T-helper 1 cell (primary cell): ENCODE measurements around the gene CMTR1.
"Not testable (repeated sequence)": the region's sequence is repeated elsewhere in the genome, so short reads cannot be mapped to it uniquely, and the experiment has no call there.

Experiments used
- DNase-seq, 5 donors: peaks; one replicate each; pipeline ENCODE4 v3.0.0-alpha.2; 2012 to 2020

The CMTR1 gene

DNA sequence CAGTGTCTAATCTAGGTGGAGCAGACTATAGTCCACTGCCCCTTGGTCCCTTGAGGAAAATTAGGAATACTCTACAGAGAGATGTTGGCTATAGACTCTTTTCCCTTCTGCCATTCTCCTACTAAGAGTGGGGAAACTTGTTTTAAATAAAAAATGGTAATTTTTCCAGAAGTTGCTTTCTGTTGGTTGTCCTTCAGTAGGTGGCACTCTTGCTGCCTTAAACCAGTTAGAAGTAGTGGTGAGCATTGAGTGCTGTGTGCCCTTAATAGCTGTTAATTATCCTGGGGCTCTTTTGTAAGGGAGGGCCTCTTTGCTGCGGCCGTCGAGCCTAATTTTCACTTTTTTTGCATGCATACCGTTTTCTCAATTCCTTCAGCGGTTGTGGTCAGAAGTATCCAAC lies 2.8 kb downstream of the CMTR1 start:
- no peak for DNase-seq

DNA sequence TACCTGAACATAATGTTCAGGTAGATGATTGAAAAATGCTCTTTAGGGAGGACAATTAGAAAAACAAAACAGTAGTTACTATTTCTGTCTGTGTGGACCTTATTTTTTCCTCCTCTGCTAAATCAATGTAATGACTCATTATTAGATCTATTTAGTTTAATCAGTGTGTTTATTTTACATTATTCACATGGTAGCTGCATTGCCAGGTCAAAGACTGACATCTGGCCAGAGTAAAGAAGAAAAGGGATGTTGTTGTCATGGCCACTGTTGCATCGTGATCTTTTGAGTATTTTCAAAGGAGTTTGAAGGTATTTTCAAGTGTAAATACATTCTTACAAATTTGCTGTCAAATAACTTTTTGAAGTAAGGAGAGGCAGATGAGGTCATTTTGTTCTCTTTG lies 5.9 kb downstream of the CMTR1 start:
- DNase-seq: no peak

DNA sequence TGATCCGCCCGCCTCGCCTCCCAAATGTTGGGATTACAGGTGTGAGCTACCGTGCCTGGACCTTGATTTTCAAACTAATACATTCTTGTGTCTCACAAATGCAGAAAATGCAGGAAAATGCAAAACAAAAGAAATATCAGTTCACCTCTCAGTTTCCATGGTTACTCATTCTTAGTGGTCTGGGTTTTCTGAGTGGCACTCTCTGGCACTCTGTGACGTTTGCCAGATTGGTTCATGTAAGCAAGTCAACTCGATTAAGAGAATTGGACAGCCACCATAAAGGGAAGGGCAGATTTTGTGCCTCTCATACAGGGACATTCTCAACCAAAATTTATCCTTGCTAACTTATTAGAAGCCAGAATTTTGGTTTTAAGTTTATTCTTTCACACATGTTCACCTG lies 8.6 kb downstream of the CMTR1 start:
- no peak for DNase-seq

GRCh38 chr6:37442416-37443215 lies 9.6 kb downstream of the CMTR1 start:
- DNase-seq: no peak

- not testable (repeated sequence) for DNase-seq
Measured at GRCh38 chr6:37443216-37443542, 10.2 kb downstream of the CMTR1 start.

DNA sequence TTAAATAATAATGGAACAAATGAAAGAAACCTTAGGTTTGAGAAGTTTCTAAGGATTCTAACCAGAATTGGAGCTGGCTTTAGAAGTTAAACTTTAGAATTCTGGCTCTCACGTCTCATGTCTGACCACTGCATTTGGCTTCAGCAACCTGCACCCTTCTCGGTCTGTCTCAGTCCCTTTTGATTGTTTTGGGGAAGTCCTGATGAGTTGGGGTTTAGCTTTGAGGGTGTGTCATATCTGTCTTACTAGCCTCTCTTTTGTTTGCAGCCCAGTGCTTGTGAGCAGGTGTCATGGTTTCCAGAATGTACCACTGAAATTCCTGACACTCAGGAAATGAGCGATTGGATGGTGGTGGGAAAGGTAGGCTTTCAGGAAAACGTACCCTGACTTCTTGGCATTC lies 17.0 kb downstream of the CMTR1 start:
- DNase-seq: no peak

- DNase-seq: no peak
Measured at GRCh38 chr6:37451441-37452193, 18.6 kb downstream of the CMTR1 start.

DNA sequence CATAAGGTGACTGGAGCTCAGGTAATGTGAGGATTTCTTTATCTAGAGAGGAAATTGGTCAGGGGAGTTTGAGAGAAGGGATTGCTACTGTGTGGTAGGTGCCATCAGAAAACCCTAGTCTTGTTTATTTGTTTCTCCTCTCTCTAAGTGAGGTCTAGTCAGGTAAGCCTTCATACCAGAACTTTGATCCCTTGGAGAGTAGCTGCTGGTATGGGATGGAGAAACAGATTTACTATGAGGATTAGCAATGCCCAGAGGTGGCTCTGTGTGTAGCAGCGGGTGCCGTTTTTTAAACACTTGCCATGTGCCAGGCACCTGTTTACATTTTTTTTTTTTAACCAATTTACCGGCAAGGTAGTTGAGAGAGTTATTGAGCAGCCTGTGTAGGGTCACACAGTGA lies 19.5 kb downstream of the CMTR1 start:
- no peak for DNase-seq

DNA sequence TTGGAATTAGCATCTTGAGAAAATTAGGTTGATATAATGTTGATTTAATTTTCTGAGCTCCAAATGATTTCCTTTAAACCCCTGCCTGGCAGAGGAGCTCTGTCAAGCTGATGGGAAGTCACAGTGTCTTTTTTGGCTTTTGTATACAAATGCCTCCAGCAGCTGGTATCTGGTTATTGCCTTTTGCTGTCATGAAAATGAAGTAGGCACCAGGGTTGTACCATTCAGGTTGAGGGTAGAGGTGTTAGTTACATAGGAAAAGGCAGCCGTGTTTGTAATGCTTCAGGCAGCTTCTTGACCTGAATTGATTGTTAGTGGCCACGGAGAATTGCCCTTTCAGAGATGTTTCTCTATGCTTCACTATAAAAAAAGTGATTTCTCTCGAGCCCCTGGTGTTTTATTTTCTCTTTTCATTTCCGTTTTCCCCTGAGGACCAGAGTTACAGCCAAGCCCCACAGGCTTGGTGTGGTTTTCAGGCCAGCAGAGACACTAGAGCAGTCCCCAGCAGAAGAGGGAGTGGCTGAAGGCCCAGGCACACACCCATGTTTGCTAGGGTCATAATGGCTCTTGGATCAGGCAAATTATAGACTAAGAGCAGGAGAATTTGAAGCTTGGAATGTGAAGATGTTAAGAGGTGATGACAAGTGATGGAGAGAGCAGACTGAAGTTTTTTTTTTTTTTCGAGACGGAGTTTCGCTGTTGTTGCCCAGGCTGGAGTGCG lies 21.6 kb downstream of the CMTR1 start:
- no peak for DNase-seq

DNA sequence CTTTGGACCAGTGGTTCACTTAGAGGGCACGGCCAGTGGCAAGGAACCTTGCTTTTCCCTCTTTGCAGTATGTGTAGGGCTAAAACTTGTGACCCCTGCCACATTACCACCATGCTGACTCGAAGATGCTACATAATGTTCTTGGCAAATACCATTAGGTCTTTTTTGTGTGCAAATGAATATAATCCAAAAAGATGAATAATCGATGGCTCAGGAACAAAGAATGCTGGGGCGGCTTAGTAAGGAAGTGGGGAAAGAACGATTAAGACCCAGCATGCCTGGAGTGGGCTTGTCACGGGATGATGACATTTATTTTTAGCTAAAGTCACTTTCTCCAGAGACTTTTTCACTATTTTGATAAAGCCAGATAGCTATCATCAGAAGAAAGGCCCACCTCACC lies 23.1 kb downstream of the CMTR1 start:
- DNase-seq: no peak

DNA sequence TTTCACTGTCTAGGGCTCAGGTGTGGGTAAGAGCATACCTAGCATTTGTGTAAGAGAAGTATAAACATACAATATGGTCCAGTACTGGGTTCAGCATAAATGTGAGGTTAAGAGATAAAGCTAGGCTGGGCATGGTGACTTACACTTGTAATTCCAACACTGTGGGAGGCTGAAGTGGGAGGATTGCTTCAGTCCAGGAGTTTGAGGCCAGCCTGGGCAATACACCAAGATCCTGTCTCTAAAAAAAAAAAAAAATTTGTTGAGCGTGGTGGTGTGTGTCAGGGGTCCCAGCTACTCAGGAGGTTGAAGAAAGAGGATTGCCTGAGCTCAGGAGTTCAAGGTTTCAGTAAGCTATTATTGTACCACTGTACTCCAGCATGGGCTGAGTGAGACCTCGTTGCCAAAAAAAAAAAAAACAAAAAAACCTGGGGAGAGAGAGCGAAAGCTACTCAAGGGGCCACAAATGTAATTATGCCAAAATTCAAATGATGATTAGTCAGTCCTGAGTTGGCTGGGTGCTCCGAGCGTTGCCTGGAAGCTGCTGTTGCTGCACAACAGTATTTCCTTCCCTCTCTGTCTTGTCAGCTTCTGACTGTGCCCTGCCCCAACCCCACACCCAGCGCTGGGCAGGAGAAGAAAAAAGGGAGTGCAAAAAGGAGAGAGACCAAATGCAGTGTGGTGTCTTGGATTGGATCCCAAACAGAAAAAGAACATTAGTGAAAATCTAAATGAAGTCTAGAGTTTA lies 24.0 kb downstream of the CMTR1 start:
- DNase-seq: no peak

DNA sequence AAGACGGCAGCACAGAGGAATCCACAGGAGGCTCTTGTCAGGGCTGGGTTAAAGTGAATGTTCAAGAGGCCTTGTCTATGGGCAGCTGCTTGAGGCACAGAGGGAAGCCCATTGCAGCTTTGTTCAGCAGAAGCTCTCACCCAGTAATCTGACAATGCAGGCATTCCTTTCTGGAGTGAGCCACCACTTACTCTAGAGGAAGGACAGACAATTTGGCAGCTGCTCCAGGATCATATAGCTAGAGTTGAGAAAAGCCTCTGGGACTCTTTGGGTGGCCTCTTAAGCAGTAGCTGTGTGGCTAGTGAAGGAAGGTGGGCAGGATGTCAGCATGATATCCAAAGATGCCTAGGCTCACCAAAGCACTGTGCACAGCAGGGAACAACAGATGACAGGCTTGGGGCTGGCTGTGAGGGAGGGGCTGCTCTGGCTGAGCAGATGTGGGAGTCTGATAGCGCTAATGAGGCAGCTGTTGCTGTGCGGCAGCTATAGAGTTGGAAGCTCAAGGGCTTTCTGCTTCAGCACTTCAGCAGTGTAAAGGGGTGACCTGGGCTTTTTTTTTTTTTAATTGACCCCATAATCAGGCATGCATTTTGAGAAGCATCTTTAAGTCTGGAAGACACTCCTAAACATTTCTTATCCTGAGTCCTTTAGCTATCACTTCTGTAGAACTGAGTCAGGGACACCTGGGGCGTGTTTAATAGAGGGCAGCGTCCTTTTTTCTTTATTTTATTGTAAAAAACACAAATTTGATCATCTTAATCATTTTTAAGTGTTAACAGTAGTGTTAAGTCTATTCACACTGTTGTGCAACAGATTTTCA lies 27.2 kb downstream of the CMTR1 start:
- no peak for DNase-seq

GRCh38 chr6:37460805-37461204 lies 27.8 kb downstream of the CMTR1 start:
- no peak for DNase-seq

- no peak for DNase-seq
Measured at GRCh38 chr6:37463110-37463509, 30.1 kb downstream of the CMTR1 start.

- no peak for DNase-seq
Measured at GRCh38 chr6:37467718-37468117, 34.7 kb downstream of the CMTR1 start.

DNA sequence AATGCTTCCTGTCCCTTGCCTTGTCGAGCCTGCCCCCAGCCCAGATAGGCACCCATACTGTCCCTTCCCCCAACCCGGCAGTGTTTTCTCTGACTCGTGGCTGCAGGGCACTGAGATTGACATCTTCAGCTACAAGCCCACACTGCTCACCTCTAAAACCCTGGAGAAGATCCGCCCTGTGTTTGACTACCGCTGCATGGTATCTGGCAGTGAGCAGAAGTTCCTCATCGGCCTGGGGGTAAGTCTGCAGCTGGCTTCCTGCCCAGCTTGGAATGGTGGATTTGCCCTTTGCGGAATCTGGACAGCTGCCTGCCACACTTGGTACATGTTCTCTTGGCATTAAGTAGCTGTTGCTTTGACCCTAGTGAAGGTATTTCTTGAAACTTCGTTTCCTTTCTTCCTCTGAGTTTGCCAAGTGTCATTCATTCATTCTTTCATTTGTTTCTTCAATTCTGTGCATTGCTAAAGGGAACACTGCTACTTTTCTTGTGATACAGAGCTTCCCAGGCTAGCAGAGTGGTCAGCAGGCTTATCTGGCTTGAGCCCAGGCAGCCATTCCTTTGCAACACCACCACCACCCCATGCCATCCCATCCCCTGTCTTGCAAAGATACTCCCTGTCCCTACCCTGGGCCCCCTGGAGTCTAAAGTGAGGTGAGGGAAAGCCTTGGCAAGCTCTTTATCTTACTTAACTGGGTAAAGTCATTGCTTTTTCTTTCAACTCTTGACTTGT lies 40.5 kb downstream of the CMTR1 start:
- no peak for DNase-seq

DNA sequence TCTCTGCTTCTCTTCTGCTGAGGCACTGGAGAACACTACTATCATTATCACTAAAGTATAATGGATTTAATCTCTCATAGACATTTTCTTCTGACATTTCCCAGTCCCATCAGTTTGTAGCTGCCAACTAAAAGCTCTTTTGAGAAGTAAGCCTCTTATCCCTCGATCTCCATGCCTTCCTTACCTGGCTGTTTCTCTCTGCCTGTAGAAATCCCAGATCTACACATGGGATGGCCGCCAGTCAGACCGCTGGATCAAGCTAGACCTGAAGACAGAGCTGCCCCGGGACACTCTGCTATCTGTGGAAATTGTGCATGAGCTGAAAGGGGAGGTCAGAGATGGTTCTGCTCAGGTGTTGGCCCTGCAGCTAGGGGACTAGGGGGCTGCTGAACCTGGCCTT lies 41.3 kb downstream of the CMTR1 start:
- DNase-seq: no peak

DNA sequence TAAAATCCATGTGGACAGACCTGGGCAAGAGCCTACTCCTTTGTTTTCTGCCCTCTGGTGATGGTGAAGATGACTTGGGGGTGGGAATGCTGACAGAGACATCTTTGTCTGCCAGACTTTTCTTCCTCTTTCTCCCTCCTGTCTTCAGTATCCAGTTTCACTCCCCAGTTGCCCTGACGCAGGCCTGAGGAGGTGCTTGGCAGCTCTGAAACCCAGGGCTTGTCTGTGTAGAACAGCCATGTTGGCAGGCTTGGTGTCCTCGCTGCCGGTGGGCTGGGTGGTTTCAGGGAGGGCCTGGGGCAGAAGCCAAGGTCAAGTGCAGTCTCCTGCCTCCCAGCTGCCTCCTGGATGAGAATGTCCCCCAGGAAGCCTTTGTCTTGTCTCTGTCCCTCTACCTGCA lies 44.2 kb downstream of the CMTR1 start:
- no peak for DNase-seq

GRCh38 chr6:37477656-37478435 lies 44.8 kb downstream of the CMTR1 start:
- DNase-seq: no peak

DNA sequence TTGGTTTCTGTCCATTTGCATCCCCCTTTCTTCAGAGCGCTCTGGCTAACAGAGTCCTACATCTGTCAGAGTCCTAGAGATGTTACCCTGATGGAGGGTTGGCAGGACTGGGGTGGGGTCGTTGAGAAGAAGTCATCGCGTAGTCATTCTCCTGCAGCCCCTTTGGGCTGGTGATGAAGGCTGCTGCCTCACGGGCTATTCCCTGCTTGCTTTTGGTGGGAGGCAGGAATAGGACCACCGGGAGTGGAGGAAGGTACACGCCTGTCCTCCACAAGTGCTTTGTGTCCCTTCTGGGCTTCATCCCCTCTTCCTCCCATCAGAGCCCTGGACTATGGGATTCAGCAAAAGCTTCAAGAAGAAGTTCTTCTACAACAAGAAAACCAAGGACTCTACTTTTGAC lies 45.8 kb downstream of the CMTR1 start:
- DNase-seq: no peak
